Measurements from ENCODE around the gene QRICH1.
"Not testable (repeated sequence)": the region's sequence is repeated elsewhere in the genome, so short reads cannot be mapped to it uniquely, and the experiment has no call there.

QRICH1 gene

DNA sequence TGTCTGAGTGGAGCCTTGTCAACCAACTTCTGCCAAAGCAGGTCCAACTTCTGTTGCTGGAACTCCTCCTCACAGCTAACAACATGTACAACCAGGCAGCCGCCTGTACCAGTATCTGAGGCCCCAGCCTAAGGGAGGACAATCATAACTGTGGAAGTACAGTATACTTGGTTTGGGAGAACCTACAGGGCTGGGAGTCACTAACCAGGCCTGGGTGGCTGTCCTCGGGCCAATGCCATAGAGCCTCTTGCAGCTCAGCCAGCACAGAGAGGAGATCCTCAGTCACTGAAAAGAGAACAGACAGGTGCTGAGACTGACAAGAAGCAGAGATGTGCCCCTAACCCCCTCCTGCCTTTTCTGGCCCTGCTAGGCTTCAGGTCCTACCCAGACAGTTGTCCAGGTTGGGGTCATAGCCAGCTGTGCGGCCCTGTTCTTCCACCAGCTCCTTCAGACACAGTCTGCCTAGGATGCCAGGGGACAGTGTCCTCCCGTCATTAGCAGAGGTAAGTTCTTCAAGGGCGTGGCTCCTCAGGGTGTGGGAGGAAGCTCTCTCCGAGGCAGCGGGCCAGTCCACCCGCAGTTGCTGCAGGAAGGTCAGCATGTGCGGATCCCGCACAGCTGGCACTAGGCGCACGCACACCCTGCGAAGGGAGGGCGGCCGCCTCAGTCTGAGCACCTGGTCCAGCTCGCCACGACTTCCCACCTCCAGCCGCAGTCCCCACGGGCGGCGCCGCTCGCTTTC is 76.5 kb downstream of the QRICH1 start:
- DNase-seq (ENCODE audit: low spot score): no peak

DNA sequence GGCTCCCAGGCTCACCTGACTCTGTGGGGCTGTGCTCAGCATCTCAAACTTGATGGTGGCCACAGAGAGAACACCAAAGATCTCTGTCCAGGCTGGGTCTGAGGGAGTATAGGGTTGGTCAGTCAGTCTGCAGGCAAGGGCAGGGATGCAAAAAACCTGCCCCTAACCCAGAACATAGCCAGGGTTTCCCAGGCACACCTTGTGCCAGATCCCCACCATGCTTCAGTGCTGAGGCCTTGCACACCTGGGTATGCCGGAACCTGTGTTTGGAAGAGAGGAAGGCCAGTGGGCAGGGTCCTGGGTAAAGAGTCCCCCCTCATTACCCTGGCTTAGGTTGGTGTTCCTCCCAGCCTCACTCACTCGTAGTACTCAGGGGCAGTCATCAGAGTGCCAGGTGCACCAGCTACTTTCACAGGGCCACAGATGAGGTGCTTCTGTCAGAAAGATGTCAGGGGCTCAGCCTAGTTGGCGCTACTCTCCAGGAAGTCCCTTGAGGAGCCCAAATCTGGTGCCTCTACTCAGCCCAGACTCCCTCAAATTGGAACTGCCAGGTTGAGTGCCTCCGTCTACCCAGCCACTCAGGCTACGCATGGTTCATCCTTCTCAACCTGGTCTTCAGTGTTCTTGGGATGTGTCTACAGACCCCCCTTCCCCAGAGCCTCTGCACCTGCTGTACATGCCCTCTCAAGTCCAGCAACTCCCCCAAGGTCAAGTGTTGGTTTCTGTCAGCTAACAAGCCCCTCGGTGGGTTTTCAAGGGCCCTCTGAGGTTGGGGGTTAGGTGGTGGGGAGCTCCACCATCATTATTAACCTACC is 77.2 kb downstream of the QRICH1 start:
- DNase-seq (ENCODE audit: low spot score): no peak

DNA sequence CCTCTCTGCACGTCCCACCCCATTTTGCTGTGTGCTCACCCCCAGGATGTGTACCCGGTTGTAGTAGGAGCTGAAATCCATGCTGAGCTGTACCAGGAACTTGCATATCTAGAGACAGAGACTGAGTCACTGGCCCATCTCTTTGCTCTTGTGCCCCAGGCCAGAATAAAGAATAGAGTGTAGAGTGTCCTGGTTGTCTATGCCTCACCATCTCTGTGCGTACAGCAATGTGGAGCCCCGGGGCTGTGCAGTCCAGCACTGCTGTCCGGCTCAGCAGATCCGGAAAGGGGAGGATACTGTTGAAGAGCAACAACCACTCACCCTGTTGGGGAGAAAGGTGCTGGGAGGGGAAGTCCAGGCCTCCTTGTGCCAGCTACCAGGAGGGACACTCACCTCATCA is 78.1 kb downstream of the QRICH1 start:
- no peak for DNase-seq (ENCODE audit: low spot score)

DNA sequence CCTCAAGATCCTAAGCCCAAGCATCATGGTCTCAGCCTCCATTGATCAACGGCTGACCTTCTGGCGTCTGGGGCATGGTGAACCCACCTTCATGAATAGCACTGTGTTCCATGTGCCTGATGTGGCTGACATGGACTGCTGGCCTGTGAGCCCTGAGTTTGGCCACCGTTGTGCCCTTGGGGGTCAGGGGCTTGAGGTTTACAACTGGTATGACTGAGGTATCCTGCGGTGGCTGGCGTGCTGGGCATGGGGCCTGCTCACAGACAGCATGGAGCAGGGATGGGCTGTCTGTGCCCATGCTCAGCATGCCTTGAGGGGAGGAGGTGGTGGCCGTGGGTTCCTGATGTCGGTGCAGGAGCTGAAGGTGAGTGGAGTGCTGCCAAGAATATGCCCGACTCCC is 78.8 kb downstream of the QRICH1 start:
- DNase-seq (ENCODE audit: low spot score): no peak

DNA sequence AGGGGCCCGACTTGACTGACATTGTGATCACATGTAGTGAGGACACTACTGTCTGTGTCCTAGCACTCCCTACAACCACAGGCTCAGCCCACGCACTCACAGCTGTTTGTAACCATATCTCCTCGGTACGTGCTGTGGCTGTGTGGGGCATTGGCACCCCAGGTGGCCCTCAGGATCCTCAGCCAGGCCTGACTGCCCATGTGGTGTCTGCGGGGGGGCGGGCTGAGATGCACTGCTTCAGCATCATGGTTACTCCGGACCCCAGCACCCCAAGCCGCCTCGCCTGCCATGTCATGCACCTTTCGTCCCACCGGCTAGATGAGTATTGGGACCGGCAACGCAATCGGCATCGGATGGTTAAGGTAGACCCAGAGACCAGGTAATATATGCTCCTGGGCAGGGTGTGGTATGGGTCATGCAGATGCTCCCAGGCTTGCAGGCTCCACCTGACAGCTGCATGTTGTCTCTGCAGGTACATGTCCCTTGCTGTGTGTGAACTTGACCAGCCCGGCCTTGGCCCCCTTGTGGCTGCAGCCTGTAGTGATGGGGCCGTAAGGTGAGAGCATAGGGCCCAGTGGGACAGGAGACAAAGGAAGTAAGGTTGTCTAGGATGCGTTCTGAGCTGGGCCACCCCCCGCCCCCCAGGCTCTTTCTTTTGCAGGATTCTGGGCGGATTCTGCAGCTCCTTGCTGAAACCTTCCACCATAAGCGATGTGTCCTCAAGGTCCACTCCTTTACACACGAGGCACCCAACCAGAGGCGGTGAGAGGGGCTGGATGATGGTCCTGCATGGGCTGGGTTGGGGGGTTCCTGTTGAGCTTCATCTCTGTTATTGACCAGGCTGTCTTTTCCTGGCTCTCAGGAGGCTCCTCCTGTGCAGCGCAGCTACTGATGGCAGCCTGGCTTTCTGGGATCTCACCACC is 79.9 kb downstream of the QRICH1 start:
- DNase-seq (ENCODE audit: low spot score): no peak

DNA sequence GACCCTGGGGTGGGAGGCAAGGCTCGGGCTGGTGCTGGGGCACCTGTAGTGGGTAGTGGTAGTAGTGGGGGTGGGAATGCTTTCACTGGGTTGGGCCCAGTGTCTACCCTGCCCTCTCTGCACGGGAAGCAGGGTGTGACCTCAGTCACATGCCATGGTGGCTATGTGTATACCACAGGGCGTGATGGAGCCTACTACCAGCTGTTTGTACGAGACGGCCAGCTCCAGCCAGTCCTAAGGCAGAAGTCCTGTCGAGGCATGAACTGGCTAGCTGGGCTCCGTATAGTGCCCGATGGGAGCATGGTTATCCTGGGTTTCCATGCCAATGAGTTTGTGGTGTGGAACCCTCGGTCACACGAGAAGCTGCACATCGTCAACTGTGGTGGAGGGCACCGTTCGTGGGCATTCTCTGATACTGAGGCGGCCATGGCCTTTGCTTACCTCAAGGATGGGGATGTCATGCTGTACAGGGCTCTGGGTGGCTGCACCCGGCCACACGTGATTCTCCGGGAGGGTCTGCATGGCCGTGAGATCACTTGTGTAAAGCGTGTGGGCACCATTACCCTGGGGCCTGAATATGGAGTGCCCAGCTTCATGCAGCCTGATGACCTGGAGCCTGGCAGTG is 80.6 kb downstream of the QRICH1 start:
- DNase-seq (ENCODE audit: low spot score): no peak

DNA sequence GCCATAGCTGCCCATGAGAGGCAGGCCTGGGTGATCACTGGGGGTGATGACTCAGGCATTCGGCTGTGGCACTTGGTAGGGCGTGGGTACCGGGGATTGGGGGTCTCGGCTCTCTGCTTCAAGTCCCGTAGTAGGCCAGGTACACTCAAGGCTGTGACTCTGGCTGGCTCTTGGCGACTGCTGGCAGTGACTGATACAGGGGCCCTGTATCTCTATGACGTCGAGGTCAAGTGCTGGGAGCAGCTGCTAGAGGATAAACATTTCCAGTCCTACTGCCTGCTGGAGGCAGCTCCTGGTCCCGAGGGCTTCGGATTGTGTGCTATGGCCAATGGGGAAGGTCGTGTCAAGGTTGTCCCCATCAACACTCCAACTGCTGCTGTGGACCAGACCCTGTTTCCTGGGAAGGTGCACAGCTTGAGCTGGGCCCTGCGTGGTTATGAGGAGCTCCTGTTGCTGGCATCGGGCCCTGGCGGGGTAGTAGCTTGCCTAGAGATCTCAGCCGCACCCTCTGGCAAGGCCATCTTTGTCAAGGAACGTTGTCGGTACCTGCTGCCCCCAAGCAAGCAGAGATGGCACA is 81.3 kb downstream of the QRICH1 start:
- DNase-seq (ENCODE audit: low spot score): no peak

DNA sequence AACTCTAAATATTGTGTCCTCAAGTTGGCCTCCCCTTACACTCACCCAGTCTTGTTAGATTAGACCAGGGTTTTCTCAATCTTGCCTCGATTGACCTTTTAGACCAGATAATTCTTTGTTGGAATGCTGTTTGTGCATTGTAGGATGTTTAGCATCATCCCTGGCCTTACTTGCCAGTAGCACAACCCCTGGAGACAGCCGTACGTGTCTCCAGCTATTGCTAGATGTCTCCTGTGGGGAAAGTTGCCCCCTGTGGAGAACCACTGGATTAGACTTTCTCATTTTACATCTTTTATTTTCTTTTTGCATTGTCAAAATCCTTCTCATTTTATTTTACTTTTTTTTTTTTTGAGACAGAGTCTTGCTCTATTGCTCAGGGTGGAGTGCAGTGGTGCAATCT is 84.5 kb downstream of the QRICH1 start:
- no peak for DNase-seq (ENCODE audit: low spot score)

DNA sequence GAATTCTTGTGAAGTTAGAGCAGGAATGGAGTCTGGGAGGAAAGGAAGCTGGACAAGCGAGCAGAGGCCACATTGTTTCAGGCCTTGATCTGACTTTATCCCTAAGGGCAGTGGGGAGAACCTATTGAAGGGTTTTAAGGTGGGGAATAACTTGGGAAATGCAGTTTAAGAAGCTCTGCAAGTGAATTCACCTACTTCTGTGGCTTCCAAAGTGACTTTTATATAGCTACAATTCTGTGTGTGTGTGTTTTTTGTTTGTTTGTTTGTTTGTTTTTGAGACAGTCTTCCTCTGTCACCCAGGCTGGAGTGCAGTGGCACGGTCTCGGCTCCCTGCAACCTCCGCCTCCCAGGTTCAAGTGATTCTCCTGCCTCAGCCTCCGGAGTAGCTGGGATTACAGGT is 85.2 kb downstream of the QRICH1 start:
- DNase-seq (ENCODE audit: low spot score): not testable (repeated sequence)

DNA sequence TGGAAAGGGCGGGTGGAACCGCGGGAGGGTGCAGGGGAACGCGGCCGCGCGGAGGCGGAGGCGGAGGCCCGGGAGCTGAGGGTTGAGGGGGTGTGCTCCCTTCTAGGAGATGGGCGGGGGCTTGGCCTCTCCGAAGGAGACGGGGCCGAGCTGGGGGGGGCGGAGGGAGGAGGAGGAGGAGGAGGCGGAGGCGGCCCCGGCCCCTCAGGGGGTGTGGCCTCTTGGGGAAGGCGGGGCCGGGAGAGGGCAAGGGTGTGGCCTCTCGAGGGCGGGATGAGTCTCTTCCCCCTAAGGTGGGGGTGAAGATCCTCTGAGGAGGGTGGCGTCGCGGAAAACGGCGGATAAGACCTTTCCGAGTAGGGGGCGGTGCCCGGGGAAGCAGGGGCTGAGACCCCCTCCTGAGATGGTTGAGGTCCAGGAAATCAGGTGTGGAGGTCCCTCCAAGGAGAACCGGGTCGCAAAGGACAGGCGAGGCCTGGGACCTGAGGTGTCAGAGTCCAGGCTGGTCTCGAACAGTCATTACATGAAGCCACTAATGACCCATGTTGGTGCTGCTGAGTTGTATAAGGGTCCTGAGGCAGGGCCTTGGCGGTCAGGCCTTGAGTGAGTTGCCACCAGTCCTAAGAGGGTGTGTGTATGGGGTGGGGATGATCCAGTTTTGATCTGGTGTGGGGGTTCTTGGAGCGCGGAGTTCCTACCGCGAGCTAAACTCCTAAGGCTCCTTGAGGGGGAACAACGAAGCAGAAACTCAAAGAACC is 85.9 kb downstream of the QRICH1 start:
- peak; percentile 96 for DNase-seq (ENCODE audit: low spot score)

DNA sequence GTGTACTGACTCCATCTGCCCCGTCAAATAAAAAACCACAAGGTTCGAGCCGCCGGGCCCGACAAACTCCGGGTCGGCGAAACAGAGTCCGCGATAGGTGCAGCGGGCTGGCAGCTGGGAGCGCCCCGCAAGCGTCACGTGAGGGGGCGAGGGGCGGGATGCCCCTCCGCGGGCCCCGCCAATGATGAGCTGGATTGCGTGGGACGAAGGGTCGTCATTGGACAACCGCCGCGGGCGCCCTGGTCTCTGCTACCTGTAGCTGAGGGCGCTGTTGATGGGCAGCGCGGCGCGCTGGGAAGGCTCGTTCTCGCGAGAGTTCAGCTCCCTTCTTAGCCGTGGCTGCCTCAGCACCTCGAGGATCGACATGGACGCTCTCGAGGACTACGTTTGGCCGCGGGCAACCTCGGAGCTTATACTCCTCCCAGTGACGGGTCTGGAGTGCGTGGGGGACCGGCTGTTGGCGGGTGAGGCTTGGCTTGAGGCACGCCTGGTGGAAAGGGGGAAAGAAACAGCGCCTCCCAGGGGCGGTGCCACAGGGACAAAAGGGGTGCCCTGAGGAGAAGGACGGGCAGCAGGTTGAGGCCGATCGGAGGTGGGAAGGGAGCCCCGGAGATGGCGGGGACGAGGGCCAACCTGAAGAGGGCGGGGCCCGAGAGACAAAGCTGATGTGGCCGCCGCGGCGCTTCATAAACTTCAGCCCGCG is 86.7 kb downstream of the QRICH1 start, which contains the start of gene WDR6:
TSS of gene WDR6 (plus strand) at position 324 of the 703 bp plus-strand sequence. CDS start at position 365, 41 bp downstream.
- DNase-seq (ENCODE audit: low spot score): peak; percentile 97

DNA sequence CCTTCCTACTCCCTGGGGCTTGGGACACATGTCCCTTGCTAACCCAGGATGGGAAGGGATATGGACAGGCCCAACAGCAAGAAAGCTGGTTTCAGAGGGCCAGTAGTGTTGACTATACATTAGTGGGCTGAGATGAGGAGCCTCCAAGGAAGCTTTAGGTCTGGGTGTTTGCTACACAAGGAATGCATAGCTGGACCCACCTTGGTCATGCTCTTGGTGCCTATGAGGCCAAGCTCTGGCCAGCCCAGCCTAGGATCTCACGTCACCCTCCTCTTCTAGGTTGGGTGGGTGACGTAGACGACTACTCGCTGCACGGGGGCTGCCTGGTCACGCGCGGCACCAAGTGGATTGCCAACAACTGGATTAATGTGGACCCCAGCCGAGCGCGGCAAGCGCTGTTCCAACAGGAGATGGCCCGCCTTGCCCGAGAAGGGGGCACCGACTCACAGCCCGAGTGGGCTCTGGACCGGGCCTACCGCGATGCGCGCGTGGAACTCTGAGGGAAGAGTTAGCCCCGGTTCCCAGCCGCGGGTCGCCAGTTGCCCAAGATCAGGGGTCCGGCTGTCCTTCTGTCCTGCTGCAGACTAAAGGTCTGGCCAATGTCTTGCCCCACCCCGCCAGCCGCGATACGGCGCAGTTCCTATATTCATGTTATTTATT is 87.3 kb downstream of the QRICH1 start:
- DNase-seq (ENCODE audit: low spot score): no peak

DNA sequence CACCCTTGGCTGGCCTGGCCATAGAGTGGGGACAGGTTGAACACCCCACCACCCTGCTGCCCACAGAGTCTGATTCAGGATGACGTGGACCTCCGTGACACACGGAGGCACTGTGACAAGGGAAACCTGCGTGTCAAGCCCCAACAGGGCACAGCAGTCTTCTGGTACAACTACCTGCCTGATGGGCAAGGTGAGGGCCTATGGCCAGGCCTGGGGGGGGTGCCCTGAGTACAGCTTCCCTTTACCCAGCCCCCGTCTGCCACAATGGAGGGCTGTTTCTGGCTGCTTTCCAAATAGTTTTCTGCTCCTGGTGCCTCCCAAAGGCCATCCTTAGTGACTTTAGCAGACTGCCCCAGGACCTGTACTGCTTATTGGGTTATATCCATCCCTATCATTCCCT is 87.9 kb downstream of the QRICH1 start:
- DNase-seq (ENCODE audit: low spot score): no peak

DNA sequence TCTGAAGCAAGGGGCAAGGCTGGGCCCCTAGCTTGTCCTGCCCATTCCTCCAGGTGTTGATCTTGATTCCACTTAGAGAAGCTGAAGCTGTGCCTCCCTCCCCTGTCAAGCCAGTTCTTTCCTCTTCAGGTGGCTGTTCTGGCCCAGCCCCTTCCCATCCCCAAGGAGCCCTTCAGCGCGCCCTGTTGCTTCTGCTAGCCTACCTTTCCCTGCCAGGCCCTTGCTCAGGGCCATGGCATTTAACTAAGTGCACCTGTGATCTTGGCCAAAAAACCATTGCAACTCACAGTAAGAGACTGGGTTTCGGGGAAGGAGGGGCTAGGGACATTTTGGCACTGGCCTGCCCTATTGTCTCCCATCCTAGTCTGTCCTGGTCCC is 88.6 kb downstream of the QRICH1 start:
- no peak for DNase-seq (ENCODE audit: low spot score)

DNA sequence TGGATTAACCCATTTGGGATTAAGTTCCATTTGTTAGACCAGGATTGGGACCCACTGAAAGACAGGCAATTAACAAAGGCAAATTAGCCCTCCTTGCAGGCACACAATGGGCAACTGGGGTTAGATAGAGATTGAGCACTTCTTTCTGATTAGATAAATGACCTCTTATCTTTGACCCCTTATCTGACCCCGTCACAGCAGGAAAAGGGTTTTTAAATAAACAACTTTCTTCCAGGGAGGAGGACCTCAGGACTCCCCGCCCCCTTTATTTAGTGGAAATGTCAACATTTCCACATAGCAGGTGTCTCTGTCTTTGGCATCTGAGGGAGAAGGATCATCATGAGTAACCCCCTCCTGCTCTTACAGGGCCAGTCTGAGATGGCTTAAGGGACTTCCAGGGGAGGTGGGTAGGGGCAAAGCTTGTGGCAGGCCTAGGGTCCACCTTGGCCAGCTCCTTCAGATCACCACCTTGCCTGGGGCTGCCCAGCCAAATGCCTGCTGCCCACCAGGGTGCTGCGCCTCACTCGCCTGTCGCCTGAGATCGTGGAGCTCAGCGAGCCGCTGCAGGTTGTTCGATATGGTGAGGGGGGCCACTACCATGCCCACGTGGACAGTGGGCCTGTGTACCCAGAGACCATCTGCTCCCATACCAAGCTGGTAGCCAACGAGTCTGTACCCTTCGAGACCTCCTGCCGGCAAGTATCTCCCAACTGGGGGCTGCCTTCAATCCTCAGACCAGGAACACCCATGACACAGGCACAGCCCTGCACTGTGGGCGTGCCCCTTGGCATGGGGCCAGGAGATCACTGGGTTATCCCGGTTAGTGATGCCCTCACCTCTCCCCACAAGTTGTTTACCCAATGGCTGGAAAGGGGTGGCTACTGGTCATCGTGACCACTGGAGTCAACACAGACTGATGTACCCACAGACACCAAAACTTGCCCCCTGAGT is 89.2 kb downstream of the QRICH1 start:
- no peak for DNase-seq (ENCODE audit: low spot score)

DNA sequence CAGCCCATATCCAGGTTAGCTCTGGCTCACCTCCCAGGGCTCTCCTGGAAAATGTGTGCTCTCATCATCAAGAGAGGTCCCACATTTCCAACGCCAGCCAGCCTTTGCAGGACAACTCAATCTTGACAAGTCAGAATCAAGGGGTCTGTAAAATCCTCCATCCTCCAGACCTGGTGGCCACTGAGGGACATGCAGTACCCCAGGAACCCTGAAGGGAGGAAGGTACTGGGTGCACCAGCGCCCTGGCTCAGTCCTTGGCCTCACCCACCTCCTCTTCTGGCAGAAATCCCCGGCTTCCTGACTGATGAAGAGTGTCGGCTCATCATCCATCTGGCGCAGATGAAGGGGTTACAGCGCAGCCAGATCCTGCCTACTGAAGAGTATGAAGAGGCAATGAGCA is 92.7 kb downstream of the QRICH1 start:
- DNase-seq (ENCODE audit: low spot score): no peak

DNA sequence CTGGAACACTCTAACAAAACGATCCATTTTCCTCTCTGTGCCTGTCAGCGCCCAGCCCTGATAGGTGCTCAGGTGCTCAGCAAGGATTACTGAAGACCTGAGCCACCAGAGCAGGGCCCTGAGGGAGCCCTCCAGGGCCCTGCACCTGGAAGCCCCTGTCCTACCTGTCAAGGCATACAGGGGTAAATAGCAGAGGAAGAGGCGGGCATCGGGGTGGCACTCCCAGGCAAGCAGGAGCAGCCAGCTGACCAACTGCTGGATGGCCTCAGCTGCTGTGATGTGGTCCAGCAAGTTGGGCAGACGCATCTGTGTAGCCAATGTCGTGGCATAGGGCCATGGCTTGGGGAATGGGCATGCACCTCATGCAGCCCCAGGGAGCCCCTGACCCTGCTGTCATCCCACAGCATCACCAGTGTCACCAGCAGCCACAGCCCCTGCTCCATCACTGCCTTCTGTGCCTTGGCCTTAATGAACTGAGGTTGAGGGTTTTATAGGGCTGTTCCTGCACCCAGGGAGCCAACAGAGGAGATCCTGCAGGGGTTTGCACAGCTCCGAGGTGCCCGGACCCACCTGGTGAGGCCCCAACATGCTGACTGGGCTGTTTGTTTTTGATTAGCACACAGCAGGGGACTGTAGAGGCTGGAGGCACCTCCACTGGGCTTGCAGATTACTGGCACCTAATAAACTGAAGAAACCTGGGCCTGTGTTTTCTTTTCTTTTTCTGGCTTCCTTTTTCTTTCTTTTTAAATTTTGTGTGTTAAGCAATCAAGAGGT is 94.6 kb downstream of the QRICH1 start:
- no peak for DNase-seq (ENCODE audit: low spot score)

All from ecto neural progenitor cell (in vitro differentiated cells).